NCI-H146 treated with DMSO at 0.1 percent for 48 hours (cell line): ENCODE data around the gene TMEM175.

Experiments used
- DNase-seq: peaks from one replicate; lab custom pipeline; 2025; ENCODE audit not compliant: unreplicated experiment; lab: John Stamatoyannopoulos, UW

The TMEM175 gene

GRCh38 chr4:898869-899555 lies 33.2 kb upstream of the TMEM175 start:
- no peak for DNase-seq

- no peak for DNase-seq
Observed at GRCh38 chr4:899556-899906, 32.7 kb upstream of the TMEM175 start.

GRCh38 chr4:900073-900472 lies 32.2 kb upstream of the TMEM175 start:
- DNase-seq: no peak

GRCh38 chr4:900721-901120 lies 31.5 kb upstream of the TMEM175 start:
- DNase-seq: no peak

GRCh38 chr4:901192-901910 lies 30.9 kb upstream of the TMEM175 start:
- no peak for DNase-seq

- no peak for DNase-seq
Observed at GRCh38 chr4:903066-904046, 28.9 kb upstream of the TMEM175 start.

GRCh38 chr4:905485-906338 lies 26.5 kb upstream of the TMEM175 start:
- DNase-seq: no peak

- DNase-seq: no peak
Observed at GRCh38 chr4:906339-907102, 25.7 kb upstream of the TMEM175 start.

- no peak for DNase-seq
Observed at GRCh38 chr4:907103-907400, 25.2 kb upstream of the TMEM175 start.

- DNase-seq: no peak
Observed at GRCh38 chr4:907691-908425, 24.4 kb upstream of the TMEM175 start.

- no peak for DNase-seq
Observed at GRCh38 chr4:909131-909571, 23.1 kb upstream of the TMEM175 start.

GRCh38 chr4:909821-910220 lies 22.4 kb upstream of the TMEM175 start:
- no peak for DNase-seq

- no peak for DNase-seq
Observed at GRCh38 chr4:910366-911091, 21.7 kb upstream of the TMEM175 start.

- DNase-seq: no peak
Observed at GRCh38 chr4:911221-911751, 21.0 kb upstream of the TMEM175 start.

GRCh38 chr4:911871-912490 lies 20.3 kb upstream of the TMEM175 start:
- no peak for DNase-seq

- no peak for DNase-seq
Observed at GRCh38 chr4:912548-913279, 19.5 kb upstream of the TMEM175 start.

GRCh38 chr4:913280-913618 lies 19.0 kb upstream of the TMEM175 start:
- no peak for DNase-seq

- no peak for DNase-seq
Observed at GRCh38 chr4:914531-914930, 17.7 kb upstream of the TMEM175 start.
